B cell (primary cell): ENCODE results near the gene ATRNL1. TPM values are rescaled to one million over a fixed set of nuclear protein-coding genes. Genes with fewer than 3 reads are reported as not detected.

Experiments used
- ATAC-seq: fragments of 200-7000 bp; cut with Tn5 transposase; one replicate; pipeline ENCODE4 v1.10.0; 2021; ENCODE audit warnings: low read depth, mild to moderate bottlenecking, moderate number of reproducible peaks, moderate library complexity
- CTCF ChIA-PET: fragments of 350-600 bp; sonication (Branson Sonifier 250); formaldehyde crosslinking; loops from one replicate; lab custom pipeline; 2021; ENCODE audit warnings: antibody characterized with exemption, inconsistent platforms; lab: Charles Lee
- POLR2A ChIA-PET: fragments of 350-600 bp; sonication (Branson Sonifier 250); formaldehyde crosslinking; loops from one replicate; lab custom pipeline; 2021; ENCODE audit warnings: antibody characterized with exemption; lab: Charles Lee
- DNase-seq: peaks from one replicate; pipeline ENCODE4 v3.0.0; 2013
- H2AFZ ChIP-seq: 2 replicates; pipeline ENCODE4 v1.6.1; 2012; ENCODE audit warnings: mild to moderate bottlenecking, low read depth, low read length; ENCODE audit not compliant: insufficient read depth, poor library complexity, severe bottlenecking
- H3K27ac ChIP-seq, 2 donors: 1 replicate in 1 of 2; 2 replicates in 1 of 2; pipeline ENCODE4 v1.5.1; 2012 to 2013; ENCODE audit warnings: low read length in 2 of 2, mild to moderate bottlenecking in 2 of 2, moderate library complexity in 1 of 2
- H3K27me3 ChIP-seq, 4 experiments: fragments of 200-600 bp in 1 of 4; sonication (generic) in 1 of 4; replicated peaks in 1 of 4; 1 replicate in 2 of 4; 2 replicates in 2 of 4; pipeline versions ENCODE4 v1.6.1 to v1.7.0; 2013 to 2016; ENCODE audit warnings: low read length in 3 of 4, mild to moderate bottlenecking in 2 of 4, mixed read lengths in 1 of 4, moderate library complexity in 1 of 4; ENCODE audit not compliant: insufficient read depth in 4 of 4, control insufficient read depth in 3 of 4; ENCODE audit errors: control extremely low read depth in 1 of 4
- H3K36me3 ChIP-seq, 2 experiments: replicated peaks in 1 of 2; 1 replicate in 1 of 2; 2 replicates in 1 of 2; pipeline versions ENCODE4 v1.6.1 to v1.7.1; 2013; ENCODE audit warnings: low read length in 1 of 2; ENCODE audit not compliant: insufficient read depth in 2 of 2, control insufficient read depth in 1 of 2; ENCODE audit errors: control extremely low read depth in 1 of 2, extremely low read depth in 1 of 2
- H3K4me1 ChIP-seq, 2 donors: fragments of 200-600 bp in 1 of 2; sonication (generic) in 1 of 2; 1 replicate in 1 of 2; 2 replicates in 1 of 2; pipeline versions ENCODE4 v1.5.1 to v1.6.1; 2013 to 2017; ENCODE audit warnings: low read length in 2 of 2; ENCODE audit not compliant: control insufficient read depth in 2 of 2, insufficient read depth in 2 of 2
- H3K4me2 ChIP-seq: replicated peaks from 2 replicates; pipeline ENCODE3; 2012; ENCODE audit warnings: mild to moderate bottlenecking, low read depth, low read length; ENCODE audit not compliant: poor library complexity, severe bottlenecking
- H3K4me3 ChIP-seq, 5 experiments: fragments of 200-600 bp in 1 of 5; sonication (generic) in 1 of 5; 1 replicate in 3 of 5; 2 replicates in 2 of 5; pipeline versions ENCODE4 v1.5.1 to v1.7.0; 2011 to 2016; ENCODE audit warnings: low read length in 4 of 5, mild to moderate bottlenecking in 4 of 5, low read depth in 2 of 5, control low read depth in 1 of 5, moderate library complexity in 1 of 5; ENCODE audit not compliant: insufficient read depth in 1 of 5; ENCODE audit errors: control extremely low read depth in 1 of 5, extremely low read depth in 1 of 5
- H3K79me2 ChIP-seq: fragments of 200-600 bp; sonication (generic); one replicate; pipeline ENCODE4 v1.6.0; 2016; ENCODE audit warnings: low read length; ENCODE audit not compliant: control insufficient read depth, insufficient read depth
- H3K9ac ChIP-seq: fragments of 200-600 bp; sonication (generic); 2 replicates; pipeline ENCODE4 v1.6.1; 2017; ENCODE audit warnings: mild to moderate bottlenecking, low read length, moderate library complexity
- H3K9me3 ChIP-seq, 3 donors: one replicate each; pipeline versions ENCODE4 v1.6.1 to v1.7.1; 2013; ENCODE audit warnings: low read length in 2 of 3; ENCODE audit not compliant: control insufficient read depth in 2 of 3, insufficient read depth in 1 of 3; ENCODE audit errors: control extremely low read depth in 1 of 3
- H4K20me1 ChIP-seq: 2 replicates; pipeline ENCODE4 v1.6.0; 2012; ENCODE audit warnings: mild to moderate bottlenecking, low read length; ENCODE audit not compliant: insufficient read depth, control insufficient read depth, poor library complexity, severe bottlenecking
- H3K27ac Mint-ChIP-seq: one replicate; pipeline ENCODE4 v1.8.0; 2021; ENCODE audit warnings: mixed read lengths
- H3K27me3 Mint-ChIP-seq: one replicate; pipeline ENCODE4 v1.8.0; 2021; ENCODE audit warnings: mixed read lengths
- H3K4me1 Mint-ChIP-seq: one replicate; pipeline ENCODE4 v1.8.0; 2021; ENCODE audit warnings: mixed read lengths
- H3K4me3 Mint-ChIP-seq: one replicate; pipeline ENCODE4 v1.8.0; 2021; ENCODE audit warnings: mixed read lengths
- H3K9me3 Mint-ChIP-seq: one replicate; pipeline ENCODE4 v1.8.0; 2022; ENCODE audit warnings: mixed read lengths; ENCODE audit not compliant: insufficient read depth
- CTCF ChIP-seq: fragments of 200-600 bp; IDR thresholded peaks from one replicate; pipeline ENCODE4 v1.8.0; 2022; ENCODE audit warnings: antibody characterized with exemption, mild to moderate bottlenecking
- EZH2 ChIP-seq: IDR thresholded peaks from 2 replicates; pipeline ENCODE4 v1.6.1; 2012; ENCODE audit warnings: borderline replicate concordance, low read depth, mild to moderate bottlenecking, moderate library complexity, low read length; ENCODE audit not compliant: insufficient read depth, poor library complexity, severe bottlenecking
- WGBS: methylation state at CpG from one replicate; pipeline ENCODE4 v1.1.5; 2013; ENCODE audit warnings: missing lambda C conversion rate; ENCODE audit not compliant: insufficient coverage; 5-methylcytosine and 5-hydroxymethylcytosine counted together
- intact Hi-C: fragments of 100-400 bp; cut with micrococcal nuclease; formaldehyde crosslinking; loops from one replicate; pipeline ENCODE4 v1.10.0; 2022
- polyA plus RNA-seq: library from polyadenylated mRNA; depleted of rRNA; stranded (reverse); fragments of >200 nt; gene quantifications from 2 replicates; pipeline ENCODE4 v1.2.3, GENCODE V29; 2012
- total RNA-seq, 2 donors: library from RNA; stranded (reverse); fragments of 120-200 nt in 1 of 2; gene quantifications; 1 replicate in 1 of 2; 2 replicates in 1 of 2; pipeline versions ENCODE4 v1.2.3 to v1.2.4, GENCODE V29; 2013 to 2022

Gene ATRNL1
- total and polyA plus RNA-seq, 2 donors (not counting 1 experiment from before 2014, with no cell fraction given): 0.24 to 2.2 TPM

GRCh38 chr10:115981081-115981480 is 887.9 kb downstream of the ATRNL1 start:
- Histone ChIP-seq H3K9me3 (peaks cover 0 to 8% (median 0%) of the 10 kb centered on the region in 3 donors), H4K20me1 (no peaks in the 10 kb centered on the region), H3K4me1 (no peaks in the 10 kb centered on the region), H3K9ac (no peak overlapping the region), H3K27me3 (no peaks in the 10 kb centered on the region), H3K27ac (no peak overlapping the region), H3K36me3 (no peaks in the 10 kb centered on the region), H3K4me2 (no peak overlapping the region), H2AFZ (no peak overlapping the region), H3K4me3 (no peak overlapping the region), H3K79me2 (no peaks in the 10 kb centered on the region)
- Mint-ChIP-seq H3K4me3 (no peak overlapping the region), H3K27ac (no peak overlapping the region), H3K9me3 (no peaks in the 10 kb centered on the region), H3K27me3 (no peaks in the 10 kb centered on the region), H3K4me1 (no peaks in the 10 kb centered on the region)
- CTCF ChIA-PET: no interaction called here
- TF ChIP-seq EZH2: no peak
- no peak for TF ChIP-seq CTCF
- 78% methylated on average over 8 of the region's 8 CpGs for WGBS
- no peak for ATAC-seq
- POLR2A ChIA-PET: no interaction called here
- intact Hi-C loops: no loop called here
- DNase-seq: no peak

GRCh38 chr10:115982076-115982475 is 888.9 kb downstream of the ATRNL1 start:
- Histone ChIP-seq H3K27me3 (no peaks in the 10 kb centered on the region), H3K36me3 (no peaks in the 10 kb centered on the region), H3K4me3 (no peak overlapping the region), H3K27ac (no peak overlapping the region), H2AFZ (no peak overlapping the region), H3K9ac (no peak overlapping the region), H3K9me3 (peaks cover 0 to 8% (median 0%) of the 10 kb centered on the region in 3 donors), H3K4me1 (no peaks in the 10 kb centered on the region), H3K4me2 (no peak overlapping the region), H4K20me1 (no peaks in the 10 kb centered on the region), H3K79me2 (no peaks in the 10 kb centered on the region)
- ChIA-PET CTCF (no interaction called here), POLR2A (no interaction called here)
- no peak overlapping the region for H3K27ac Mint-ChIP-seq
- TF ChIP-seq EZH2 (no peak), CTCF (no peak)
- no peak for ATAC-seq
- H3K9me3 Mint-ChIP-seq: no peaks in the 10 kb centered on the region
- intact Hi-C loops: no loop called here
- WGBS: 87% methylated on average over 4 of the region's 6 CpGs
- no peaks in the 10 kb centered on the region for H3K27me3 Mint-ChIP-seq
- DNase-seq: no peak
- no peak overlapping the region for H3K4me3 Mint-ChIP-seq
- H3K4me1 Mint-ChIP-seq: no peaks in the 10 kb centered on the region
